Measurements from ENCODE around the gene TCF25.
"Not testable (repeated sequence)": the region's sequence is repeated elsewhere in the genome, so short reads cannot be mapped to it uniquely, and the experiment has no call there.

The TCF25 gene

DNA sequence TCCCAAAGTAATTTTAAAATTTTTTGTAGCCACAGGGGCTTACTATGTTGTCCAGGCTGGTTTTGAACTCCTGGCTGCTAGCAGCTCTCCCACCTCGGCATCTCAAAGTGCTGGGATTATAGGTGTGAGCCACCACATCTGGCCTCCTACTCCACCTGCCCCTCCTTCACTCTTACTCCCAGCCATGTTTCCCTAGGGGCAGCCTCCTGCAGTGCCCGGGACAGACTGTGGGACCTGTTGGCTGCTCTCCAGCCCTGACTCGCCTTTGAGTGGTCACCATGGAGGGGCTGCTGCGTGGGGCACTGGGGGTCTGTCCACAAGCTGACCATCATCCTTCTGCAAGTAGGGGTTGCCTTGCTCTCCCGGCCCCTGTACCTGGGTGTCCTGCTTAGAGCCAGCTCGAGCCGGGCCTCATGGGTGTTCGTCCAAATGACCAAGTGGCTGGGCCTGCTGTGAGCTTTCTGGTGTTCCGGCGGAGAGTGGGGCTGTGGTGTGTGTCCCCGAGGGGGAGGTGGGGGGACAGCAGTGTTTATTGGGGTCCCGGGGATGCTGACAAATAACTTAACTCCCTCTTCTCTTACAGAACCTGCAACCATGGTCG lies 28.6 kb upstream of the TCF25 start:
- DNase-seq (ENCODE audit: low spot score), result no peak

DNA sequence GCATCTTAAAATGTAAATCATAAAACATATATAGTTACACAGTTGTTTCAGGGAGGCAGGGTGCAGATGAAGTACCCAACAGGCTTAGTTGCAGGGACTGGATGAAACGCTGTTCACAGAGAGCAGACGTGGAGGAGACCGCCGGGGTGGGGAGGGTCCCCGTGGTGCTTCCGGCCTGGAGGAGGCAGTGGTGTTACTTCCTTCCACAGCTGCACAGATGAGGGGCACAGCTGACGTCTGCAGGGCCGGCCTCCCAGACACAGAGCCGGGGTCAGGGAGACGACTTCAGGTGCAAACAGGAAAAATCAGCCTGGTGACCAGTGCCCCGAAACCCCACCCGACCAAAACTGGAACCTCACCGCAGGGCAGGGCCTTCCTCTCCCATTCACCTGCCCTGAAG lies 28.0 kb upstream of the TCF25 start:
- DNase-seq (ENCODE audit: low spot score), result no peak

DNA sequence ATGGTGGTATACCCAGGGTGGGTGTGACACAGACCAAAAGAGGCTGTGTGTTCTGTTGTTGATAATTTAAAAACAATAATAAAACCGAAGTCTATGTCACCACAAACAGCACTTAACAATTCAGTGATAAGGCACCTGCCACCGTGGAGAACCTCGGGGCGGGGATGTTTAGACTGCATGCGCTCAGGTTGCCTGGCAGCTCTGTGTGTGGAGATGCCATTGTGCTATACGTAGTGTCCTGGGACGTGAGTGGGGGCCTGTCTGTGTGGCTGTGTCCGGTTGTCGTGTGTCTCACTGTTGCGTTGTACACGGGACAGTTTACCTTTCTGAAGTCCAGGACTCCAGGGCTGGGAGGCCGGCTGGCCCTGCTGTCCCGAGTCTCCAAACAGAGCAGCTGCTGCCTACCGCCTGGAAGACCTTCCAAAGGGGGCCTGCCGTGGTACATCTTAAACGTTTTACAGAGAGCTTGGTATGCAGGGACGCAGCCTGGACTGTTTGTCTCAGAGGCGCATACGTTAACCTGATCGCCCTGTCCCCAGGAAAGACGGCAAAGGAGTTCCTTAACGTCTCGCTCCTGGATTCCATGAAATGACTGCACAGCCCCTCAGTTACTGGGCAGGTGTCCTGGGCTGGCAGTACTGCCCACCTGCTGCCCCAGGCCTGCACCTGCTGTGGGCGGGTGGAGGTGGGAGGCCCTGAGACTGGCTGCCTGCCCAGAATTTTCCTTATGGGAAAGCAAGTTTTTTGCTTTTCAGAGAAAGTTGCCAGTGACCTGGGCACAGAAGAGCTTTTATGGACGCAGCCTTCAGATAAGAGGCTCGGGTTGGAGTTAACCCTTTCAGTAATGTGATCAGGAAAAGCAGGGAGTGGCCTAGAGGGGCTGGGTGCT lies 26.1 kb upstream of the TCF25 start:
- no peak for DNase-seq (ENCODE audit: low spot score)

DNA sequence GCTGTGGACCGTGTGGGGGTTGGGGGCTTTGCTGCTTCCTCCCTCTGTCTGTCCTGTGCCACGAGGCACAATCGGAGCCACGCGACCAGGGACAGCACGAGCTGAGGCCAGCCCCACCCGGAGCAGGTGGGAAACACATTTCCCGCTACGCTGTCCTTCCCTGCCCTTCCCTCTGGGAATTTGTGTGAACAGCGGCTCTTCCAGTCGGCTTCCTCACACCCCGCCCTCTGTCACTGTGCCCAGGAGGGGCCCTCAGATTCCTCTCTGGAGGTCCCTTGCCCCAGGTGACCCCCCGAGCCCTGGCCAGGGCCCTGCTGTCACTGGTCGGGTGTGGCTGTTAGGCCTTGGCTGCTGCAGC lies 25.5 kb upstream of the TCF25 start:
- DNase-seq (ENCODE audit: low spot score), result no peak

DNA sequence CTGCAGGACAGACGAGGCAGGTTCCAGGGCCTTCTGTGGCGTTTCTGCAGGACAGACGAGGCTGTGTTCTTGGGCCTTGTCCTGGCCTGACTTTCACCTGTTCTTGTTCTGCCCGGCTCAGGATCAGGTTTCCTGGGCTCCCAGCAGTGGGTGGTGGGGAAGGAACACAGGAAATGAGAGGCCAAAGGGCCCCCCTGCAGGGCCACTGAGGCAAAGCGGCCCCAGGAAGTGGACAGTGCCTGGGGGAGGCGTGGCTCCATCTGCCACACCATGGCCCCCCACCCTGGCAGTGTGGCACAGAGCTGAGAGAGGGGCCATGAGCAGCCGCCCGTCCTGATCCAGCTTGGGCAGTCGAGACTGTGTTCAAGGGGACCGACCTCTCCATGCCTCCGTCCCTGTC lies 24.4 kb upstream of the TCF25 start:
- no peak for DNase-seq (ENCODE audit: low spot score)

DNA sequence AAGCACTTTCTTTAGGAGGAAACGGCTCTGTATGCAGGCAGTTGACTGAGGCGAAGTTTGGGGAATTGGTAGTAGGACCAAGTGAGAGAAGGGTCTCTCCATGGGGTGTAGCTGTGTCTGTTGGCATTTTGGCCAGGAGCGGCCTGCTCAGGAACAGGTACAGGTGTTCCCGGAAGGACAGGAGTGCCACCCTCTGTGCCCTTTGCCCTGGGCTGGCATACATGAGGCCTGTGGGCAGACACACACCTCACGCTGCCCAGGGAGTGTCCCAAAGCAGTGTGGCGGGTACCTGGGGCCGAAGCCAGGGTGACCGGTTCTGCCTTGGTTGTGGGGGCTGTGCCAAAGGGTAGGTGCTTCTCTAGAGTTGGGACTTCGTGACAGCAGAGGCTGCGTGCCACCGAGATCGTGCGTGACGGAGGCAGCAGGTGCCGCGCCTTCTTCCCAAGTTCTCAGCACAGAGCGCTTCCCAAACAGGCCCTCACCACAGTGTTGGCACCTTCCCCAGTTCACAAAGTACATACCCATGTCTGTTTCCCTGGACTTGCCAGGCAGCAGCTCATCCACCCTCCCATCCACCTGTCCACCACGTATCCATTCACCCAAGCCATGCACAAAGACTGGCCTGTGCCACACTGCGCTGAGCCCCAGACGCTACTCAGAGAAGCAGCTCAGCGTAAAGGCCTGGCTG lies 19.9 kb upstream of the TCF25 start:
- DNase-seq (ENCODE audit: low spot score), result no peak

DNA sequence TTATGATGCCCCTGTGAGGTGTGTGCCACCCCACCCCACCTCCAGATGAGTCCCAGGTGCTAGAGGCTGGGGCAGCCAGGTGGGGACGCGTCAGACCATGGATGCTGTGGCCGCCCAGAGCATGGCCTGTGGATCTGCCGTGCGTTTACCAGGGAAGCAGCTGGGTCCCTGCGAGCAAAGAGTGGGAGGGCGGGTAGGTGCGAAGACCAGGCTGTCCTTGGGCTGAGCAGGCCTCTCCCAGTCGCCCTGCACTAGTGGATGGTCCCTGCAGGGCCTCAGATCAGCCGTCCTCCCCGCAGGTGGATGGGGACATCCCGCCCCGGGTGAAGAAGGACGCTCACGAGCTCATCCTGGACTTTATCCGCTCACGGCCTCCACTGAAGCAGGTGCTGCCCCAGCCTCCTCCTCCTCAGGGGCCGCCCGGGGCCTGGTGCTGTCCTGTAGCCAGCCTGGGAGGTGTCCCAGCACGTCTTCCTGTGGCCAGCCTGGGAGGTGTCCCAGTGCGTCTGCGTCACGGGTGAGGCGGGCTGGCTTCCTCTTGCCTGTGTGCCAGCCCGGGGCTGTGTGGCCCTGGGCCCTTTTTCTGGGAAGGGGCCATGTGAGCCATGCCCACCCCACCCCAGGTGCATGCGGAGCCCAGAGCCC lies 18.0 kb upstream of the TCF25 start:
- DNase-seq (ENCODE audit: low spot score), result no peak

DNA sequence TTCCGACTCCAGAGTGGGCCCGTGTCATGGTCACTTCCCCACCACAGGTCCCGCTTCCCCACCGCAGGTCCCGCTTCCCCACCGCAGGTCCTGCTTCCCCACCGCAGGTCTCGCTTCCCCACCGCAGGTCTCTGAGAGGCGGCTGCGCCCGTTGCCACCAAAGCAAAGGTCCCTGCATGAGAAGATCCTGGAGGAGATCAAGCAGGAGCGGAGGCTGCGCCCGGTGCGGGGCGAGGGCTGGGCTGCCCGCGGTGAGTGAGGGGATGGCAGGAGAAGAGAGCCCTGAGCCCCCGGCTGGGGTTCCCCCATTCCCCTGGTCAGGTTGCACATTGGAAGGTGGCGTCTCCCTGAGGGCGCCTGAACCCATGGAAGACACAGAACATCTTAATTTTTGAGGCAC lies 17.4 kb upstream of the TCF25 start:
- no peak for DNase-seq (ENCODE audit: low spot score)

DNA sequence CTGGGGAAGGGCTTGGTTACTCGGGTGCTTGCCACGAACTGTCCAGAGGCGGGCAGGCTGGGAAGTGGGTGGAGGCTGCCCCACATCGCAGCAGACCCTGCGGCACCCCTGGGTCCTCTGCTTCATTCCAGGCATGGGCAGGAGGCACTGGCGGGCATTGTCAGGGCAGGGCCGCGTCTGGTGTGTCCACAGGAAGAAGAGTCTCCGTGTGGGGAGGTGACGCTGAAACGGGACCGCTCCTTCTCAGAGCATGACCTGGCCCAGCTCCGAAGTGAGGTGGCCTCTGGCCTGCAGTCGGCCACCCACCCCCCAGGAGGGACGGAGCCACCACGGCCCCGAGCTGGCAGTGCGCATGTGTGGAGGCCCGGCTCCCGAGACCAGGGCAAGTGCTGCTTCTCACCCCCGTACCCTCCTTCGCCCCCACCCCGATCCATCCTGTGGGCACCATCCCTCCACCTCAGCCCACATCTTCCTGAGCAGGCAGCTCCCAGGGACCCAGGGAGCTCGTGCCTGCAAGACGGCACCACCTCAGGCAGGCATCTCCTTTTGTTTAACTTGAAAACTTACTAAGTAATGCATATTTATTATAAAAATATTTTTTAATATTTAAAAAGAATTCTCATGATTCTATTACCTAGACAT lies 14.3 kb upstream of the TCF25 start:
- DNase-seq (ENCODE audit: low spot score), result no peak

DNA sequence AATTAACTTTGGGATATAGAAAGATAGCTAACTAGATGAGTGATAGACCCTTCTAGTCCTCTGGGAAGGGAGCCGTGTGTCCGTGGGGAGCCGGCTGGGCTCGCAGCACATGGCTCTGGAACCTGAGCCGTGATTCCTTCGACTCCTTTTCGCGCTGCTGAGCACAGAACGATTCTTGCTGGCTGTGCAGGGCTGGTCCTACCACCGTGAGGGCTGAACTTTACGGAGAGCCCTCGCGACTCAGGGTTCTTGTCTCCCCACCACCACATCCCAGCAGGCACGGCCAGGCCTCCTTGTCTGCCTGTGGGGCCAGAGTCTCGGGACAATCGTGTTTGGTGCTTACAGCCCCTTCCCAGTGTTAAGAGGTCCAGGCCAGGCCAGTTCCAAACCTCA lies 13.8 kb upstream of the TCF25 start:
- no peak for DNase-seq (ENCODE audit: low spot score)

DNA sequence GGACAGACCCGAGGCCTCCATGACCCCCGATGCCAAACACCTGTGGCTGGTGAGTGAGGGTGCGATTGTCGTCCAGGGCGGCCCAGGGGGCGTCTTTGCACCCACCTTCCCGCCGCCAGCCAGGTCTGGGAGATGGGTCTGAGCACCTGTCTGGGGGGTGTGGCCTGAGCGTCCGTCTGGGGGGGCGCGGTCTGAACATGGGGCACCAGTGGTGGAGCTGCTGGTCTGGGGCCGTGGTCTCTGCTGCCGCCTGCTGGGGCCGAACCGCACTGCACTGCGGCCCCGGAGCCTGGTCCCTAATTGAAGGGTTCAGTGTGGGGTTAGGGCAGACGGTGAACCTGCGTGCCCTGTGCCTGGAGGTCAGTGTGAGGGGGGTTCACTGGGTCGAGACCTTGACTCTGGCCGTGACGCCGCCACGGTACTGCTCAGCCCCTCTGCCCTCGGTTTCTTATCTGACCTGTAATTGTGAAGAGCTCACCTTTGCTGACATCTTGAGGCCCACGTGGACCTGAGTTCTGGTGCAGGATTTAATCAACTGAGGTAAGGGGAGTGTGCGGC lies 12.6 kb upstream of the TCF25 start:
- DNase-seq (ENCODE audit: low spot score), result peak; percentile 93

DNA sequence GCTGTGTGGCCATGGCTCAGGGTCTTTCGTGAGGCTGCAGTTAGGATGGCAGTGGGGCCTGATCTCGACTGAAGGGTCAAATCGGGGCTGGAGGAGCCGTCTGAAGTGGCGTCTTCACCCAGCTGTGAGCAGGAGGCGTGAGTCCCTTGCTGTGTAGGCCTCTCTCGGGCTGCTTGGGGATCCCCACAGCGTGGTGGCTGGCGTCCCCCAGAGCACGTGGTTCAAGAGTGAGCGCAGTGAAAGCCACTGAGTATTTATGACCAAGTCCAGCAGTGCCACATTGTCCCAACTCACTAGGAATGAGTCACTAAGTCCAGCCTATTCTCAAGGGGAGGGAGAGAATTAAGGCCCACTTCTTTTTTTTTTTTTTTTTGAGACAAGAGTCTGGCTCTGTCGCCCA lies 11.7 kb upstream of the TCF25 start:
- no peak for DNase-seq (ENCODE audit: low spot score)

DNA sequence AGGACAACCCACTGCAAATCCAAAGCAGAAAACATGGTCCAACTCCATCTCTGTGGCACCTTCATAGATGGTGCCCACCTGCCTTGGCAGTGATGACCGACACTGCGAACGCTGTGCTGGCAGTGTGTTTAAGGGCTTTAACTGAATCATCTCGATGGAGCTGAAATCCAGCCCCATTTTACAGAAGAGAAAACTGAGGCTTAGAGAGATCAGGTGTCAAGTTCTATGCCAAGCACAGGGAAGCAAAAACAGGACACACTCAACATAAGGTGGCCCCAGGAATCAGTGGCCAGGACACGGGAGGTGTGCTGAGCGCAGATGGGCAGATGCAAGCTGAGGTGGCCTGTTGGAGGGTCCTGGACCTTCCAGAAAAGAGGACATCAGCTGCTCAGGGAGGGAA lies 10.7 kb upstream of the TCF25 start:
- no peak for DNase-seq (ENCODE audit: low spot score)

DNA sequence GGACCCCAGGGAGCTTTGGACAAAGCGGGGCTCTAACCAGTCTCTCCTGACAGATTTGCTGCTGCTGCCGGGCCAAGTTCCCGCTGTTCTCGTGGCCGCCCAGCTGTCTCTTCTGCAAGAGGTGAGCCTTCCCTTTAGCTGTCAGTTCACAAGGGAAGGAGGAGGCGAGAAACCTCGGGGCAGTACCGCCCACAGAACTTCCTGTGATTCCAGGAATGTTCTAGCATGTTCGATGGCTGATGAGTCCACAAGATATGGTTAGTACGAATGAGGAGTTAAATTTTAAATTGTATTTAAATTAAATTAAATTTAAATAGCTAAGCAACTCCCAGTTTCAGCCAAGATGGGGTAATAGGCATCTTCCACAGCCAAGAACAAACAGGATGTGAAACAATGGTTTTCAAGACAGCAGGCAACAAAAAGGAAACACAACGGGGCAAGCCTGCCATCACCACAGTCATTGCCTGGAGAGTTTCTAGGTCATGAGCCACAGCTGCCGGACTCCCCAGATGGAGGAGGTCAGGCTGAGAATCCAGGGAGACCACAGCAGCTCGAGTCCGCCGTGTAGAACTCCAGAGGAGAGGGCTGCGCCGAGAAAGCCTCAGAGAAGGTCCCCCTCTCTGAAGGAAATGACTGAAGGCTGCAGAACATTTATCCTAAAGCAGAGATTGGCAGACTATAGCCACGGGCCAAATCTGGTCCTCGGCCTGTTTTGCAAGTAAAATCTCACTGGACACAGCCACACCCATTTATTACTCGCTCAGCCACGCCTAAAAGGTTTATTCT lies 9.5 kb upstream of the TCF25 start:
- DNase-seq (ENCODE audit: low spot score), result peak; percentile 28

DNA sequence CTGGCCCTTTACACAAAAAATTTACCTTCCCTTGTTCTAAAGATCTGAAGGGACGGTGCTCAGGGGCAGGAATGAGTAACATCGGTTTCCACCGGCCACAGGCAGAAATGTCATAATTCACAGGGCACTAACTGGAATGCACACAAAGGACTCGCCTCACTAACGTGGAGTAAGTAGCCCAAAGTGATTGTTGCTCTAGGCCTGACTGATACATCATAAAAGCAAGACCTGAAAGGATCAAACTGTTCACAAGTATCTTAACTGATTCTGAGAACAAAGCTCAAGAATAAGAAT lies 8.9 kb upstream of the TCF25 start:
- DNase-seq (ENCODE audit: low spot score), result no peak

DNA sequence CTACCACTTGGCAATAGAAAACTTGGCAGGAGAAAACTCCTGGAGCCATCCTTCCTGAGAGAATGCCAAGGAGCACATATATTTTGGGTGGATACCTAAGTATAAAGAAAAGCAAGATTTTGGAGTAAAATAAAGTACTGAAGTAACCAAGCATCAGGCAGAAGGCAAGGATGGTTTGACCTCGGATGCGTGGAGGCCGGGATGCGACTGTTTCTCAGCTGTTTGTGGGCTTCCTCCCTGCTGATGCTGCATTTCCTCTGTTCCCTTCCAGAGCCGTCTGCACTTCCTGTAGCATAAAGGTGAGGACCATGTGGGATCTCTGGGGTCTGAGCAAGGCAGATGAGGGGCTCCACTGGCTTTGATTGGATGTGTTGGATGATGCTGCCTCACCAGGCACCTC lies 5.5 kb upstream of the TCF25 start:
- DNase-seq (ENCODE audit: low spot score), result no peak

DNA sequence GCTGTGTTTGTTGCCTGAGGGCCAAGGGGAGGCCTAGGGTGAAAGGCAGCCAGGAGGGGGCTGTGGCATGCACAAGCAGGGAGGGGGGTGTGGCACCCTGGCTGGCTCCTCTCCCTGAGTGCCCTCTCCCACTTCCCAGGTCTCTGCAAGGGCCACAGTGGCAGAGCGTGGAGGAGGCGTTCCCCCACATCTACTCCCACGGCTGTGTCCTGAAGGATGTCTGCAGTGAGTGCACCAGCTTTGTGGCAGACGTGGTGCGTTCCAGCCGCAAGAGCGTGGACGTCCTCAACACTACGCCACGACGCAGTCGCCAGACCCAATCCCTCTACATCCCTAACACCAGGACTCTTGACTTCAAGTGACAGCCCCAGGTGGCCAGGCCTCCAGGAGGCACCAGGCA lies 3.5 kb upstream of the TCF25 start:
- DNase-seq (ENCODE audit: low spot score), result no peak

DNA sequence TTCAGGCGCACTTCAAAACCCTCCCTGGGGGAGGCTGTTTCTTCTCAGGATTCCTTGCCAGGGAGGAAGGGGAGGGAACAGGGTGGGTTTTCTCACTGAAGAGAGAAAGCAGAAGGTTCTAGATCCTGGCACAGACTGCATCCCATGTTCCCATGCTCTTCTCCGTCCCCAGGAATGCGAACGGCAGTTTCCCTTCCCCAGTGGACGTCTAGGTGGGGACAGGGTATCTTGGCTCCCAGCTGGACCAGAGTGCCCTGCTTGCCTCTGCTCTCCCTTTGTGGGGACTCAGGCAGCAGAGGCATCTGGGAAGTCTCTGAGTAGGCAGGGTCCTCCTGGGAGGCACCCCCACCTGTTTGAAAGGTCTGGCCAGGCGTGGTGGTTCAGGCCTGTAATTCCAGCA lies 3.0 kb upstream of the TCF25 start:
- DNase-seq (ENCODE audit: low spot score), result no peak

DNA sequence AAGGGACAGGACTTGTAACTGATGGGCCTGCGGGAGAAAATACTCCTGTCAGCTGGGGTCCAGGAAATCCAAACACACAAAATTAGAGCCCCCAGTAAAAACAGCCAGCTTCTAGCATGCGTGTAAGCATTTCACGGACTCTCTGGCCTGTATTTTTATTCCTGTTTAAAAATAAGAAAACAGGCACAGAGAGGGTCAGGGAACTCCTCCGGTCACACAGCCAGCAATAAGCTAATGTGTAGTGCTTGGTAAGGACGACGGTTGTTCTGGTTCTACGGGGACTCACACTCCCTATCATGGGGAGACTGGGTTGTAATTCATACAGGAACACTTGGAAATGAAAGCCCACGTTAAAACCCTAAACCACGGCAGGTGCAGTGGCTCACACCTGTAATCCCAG lies 1.5 kb upstream of the TCF25 start:
- no peak for DNase-seq (ENCODE audit: low spot score)

DNA sequence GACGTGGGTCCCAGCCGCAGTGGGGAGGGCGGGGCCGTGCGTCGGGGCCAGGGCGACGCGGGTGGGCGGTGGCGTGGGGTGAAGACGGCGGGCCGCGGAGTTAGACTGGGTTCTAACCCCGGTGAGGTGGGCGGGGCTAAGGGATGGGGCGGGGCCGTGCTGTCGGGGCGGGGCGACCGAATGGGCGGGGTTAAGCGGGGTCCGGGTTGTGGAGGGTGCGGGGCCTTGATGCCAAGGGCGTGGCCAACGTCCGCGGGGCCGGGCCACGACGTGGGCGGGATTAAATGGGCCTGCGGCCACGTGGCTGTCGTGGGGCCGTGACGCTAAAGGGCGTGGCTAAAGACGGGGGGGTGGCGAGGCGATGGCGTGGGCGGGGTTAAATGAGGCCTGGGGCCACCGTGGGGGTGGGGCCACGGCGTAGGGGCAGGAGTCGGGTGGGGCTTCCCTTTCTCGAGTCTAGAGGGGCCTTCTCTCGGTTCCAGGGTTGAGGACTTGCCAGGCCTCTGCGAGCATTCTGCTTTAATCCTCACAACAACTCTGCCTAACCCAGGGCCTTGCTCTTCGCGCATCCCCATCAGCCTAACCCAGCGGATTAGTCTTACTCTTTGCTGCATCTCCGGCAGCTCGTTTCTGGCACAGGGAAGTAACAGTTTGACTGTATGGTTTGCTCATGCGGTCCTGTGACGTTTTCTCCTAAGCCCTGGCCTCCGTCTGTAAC lies 739 bp downstream of the TCF25 start:
- peak; percentile 99 for DNase-seq (ENCODE audit: low spot score)

DNA sequence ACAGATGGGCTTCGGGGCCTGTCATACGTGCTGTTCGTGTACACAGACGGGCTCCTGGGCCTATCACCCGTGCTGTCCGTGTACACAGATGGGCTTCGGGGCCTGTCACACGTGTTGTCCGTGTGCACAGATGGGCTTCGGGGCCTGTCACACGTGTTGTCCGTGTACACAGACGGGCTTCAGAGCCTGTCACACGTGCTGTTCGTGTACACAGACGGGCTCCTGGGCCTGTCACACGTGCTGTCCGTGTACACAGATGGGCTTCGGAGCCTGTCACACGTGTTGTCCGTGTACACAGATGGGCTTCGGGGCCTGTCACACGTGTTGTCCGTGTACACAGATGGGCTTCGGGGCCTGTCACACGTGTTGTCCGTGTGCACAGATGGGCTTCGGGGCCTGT lies 5.7 kb downstream of the TCF25 start:
- not testable (repeated sequence) for DNase-seq (ENCODE audit: low spot score)
